Mucosa of gallbladder (tissue), 1 donor: Measurements from ENCODE around the gene NFX1. TPM values are rescaled to one million over a fixed set of nuclear protein-coding genes. Genes with fewer than 3 reads are reported as not detected.
"Not testable (repeated sequence)": the region's sequence is repeated elsewhere in the genome, so short reads cannot be mapped to it uniquely, and the experiment has no call there.

Experiments used
- DNase-seq: peaks from one replicate; pipeline ENCODE4 v3.0.0-alpha.2; 2020; ENCODE audit warnings: low spot score
- total RNA-seq: library from RNA; stranded (reverse); gene quantifications from one replicate; pipeline ENCODE4 v1.2.1, GENCODE V29; 2021
- donor health status: DM: no; HTN: no; CAD: no.

NFX1 gene
- total RNA-seq, 1 donor from 2014 or later, result 30.1 TPM

GRCh38 chr9:33310748-33311147 lies 20.4 kb downstream of the NFX1 start:
- DNase-seq, result no peak

GRCh38 chr9:33311953-33312352 lies 21.6 kb downstream of the NFX1 start:
- no peak for DNase-seq

GRCh38 chr9:33315371-33315770 lies 25.1 kb downstream of the NFX1 start:
- no peak for DNase-seq

GRCh38 chr9:33317136-33317535 lies 26.8 kb downstream of the NFX1 start:
- not testable (repeated sequence) for DNase-seq

GRCh38 chr9:33318225-33318624 lies 27.9 kb downstream of the NFX1 start:
- DNase-seq, result no peak

- no peak for DNase-seq
Measured at GRCh38 chr9:33318781-33319180, 28.5 kb downstream of the NFX1 start.

GRCh38 chr9:33320230-33320567 lies 29.9 kb downstream of the NFX1 start:
- no peak for DNase-seq

GRCh38 chr9:33320568-33321261 lies 30.4 kb downstream of the NFX1 start:
- peak; percentile 12 for DNase-seq

- DNase-seq, result peak; percentile 90
Measured at GRCh38 chr9:33329117-33329563, 38.8 kb downstream of the NFX1 start.

GRCh38 chr9:33329979-33330378 lies 39.7 kb downstream of the NFX1 start:
- no peak for DNase-seq

GRCh38 chr9:33331377-33331891 lies 41.1 kb downstream of the NFX1 start:
- DNase-seq, result no peak

- no peak for DNase-seq
Measured at GRCh38 chr9:33332011-33332410, 41.7 kb downstream of the NFX1 start.

- not testable (repeated sequence) for DNase-seq
Measured at GRCh38 chr9:33332956-33333355, 42.6 kb downstream of the NFX1 start.

- DNase-seq, result no peak
Measured at GRCh38 chr9:33340186-33340585, 49.9 kb downstream of the NFX1 start.

- no peak for DNase-seq
Measured at GRCh38 chr9:33341182-33341581, 50.9 kb downstream of the NFX1 start.

GRCh38 chr9:33344145-33344544 lies 53.8 kb downstream of the NFX1 start:
- DNase-seq, result no peak

- DNase-seq, result no peak
Measured at GRCh38 chr9:33346564-33346963, 56.2 kb downstream of the NFX1 start.

GRCh38 chr9:33348998-33349397 lies 58.7 kb downstream of the NFX1 start:
- DNase-seq, result no peak

- DNase-seq, result no peak
Measured at GRCh38 chr9:33349743-33350142, 59.4 kb downstream of the NFX1 start.

- no peak for DNase-seq
Measured at GRCh38 chr9:33350310-33350709, 60.0 kb downstream of the NFX1 start.

- DNase-seq, result no peak
Measured at GRCh38 chr9:33351547-33351946, 61.2 kb downstream of the NFX1 start.

GRCh38 chr9:33354651-33355211 lies 64.4 kb downstream of the NFX1 start:
- no peak for DNase-seq

- DNase-seq, result no peak
Measured at GRCh38 chr9:33355933-33356332, 65.6 kb downstream of the NFX1 start.

- DNase-seq, result not testable (repeated sequence)
Measured at GRCh38 chr9:33358641-33359040, 68.3 kb downstream of the NFX1 start.
